Small intestine (tissue), 7 donors: ENCODE results near the gene KCNK13. TPM values are rescaled to one million over a fixed set of nuclear protein-coding genes. Genes with fewer than 3 reads are reported as not detected.

Experiments used
- DNase-seq, 2 donors: peaks; one replicate each; pipeline versions ENCODE4 v3.0.0 to v3.0.0-alpha.2; 2013
- FAIRE-seq: peaks from 2 replicates; lab custom pipeline; 2012; peaks lifted over from hg19 to GRCh38; lab: Jason Lieb, UNC
- H3K27ac ChIP-seq, 3 donors: one replicate each; pipeline ENCODE4 v1.5.1; 2013; ENCODE audit warnings: low read length in 2 of 3, mild to moderate bottlenecking in 2 of 3, control low read depth in 1 of 3, inconsistent platforms in 1 of 3, low read depth in 1 of 3, moderate library complexity in 1 of 3
- H3K27me3 ChIP-seq, 3 donors: one replicate each; pipeline ENCODE4 v1.6.1; 2013; ENCODE audit warnings: low read length in 3 of 3, inconsistent platforms in 1 of 3; ENCODE audit not compliant: control insufficient read depth in 3 of 3, insufficient read depth in 3 of 3
- H3K36me3 ChIP-seq, 3 donors: one replicate each; pipeline ENCODE4 v1.6.1; 2013; ENCODE audit warnings: low read length in 3 of 3, inconsistent platforms in 1 of 3, low read depth in 1 of 3, mild to moderate bottlenecking in 1 of 3, moderate library complexity in 1 of 3; ENCODE audit not compliant: control insufficient read depth in 3 of 3, insufficient read depth in 2 of 3
- H3K4me1 ChIP-seq, 3 donors: one replicate each; pipeline ENCODE4 v1.6.1; 2013; ENCODE audit warnings: low read length in 2 of 3, inconsistent platforms in 1 of 3, low read depth in 1 of 3, mild to moderate bottlenecking in 1 of 3, moderate library complexity in 1 of 3; ENCODE audit not compliant: control insufficient read depth in 3 of 3, insufficient read depth in 2 of 3
- H3K4me3 ChIP-seq, 3 donors: one replicate each; pipeline ENCODE4 v1.5.1; 2013; ENCODE audit warnings: low read length in 3 of 3, control low read depth in 1 of 3, inconsistent platforms in 1 of 3, low read depth in 1 of 3, mild to moderate bottlenecking in 1 of 3, moderate library complexity in 1 of 3
- H3K9me3 ChIP-seq, 2 donors: one replicate each; pipeline ENCODE4 v1.6.1; 2013; ENCODE audit warnings: low read depth in 1 of 2, low read length in 1 of 2; ENCODE audit not compliant: control insufficient read depth in 2 of 2, insufficient read depth in 1 of 2
- WGBS, 3 donors: extraction: QIAGEN DNeasy Blood & Tissue Kit; methylation state at CpG; one replicate each; pipeline ENCODE4 v1.1.7; 2013; 5-methylcytosine and 5-hydroxymethylcytosine counted together
- polyA plus RNA-seq, 4 donors: library from polyadenylated mRNA; stranded (reverse) in 3 of 4; unstranded in 1 of 4; fragments of 200-250 nt in 3 of 4; fragments of 120-200 nt in 1 of 4; gene quantifications; one replicate each; pipeline versions ENCODE4 v1.2.1 to v1.2.3, GENCODE V29; 2013
- donor health status: healthy with polysubstance abuse.
- donor health status: control.
- donor health status: control.
- donor health status: Bipolar disorder and iron deficiency.
- donor health status: healthy.

KCNK13 gene
- polyA plus RNA-seq, 4 donors: 0.15 to 0.66 (median 0.54) TPM; not detected in 1

DNA sequence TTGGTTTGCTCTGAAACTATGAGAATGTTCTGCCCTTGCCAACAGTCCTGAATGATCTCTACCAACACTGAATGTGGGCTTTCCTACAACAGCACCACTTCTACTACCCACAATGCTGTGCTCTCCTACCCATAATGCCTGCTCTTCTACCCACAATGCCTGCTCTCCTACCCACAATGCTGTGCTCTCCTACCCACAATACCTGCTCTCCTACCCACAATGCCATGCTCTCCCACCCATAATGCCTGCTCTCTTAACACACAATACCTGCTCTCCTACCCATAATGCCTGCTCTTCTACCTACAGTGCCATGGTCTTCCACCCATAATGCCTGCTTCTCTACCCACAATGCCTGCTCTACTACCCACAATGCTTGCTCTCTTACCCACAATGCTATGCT, 92.3 kb downstream of the KCNK13 start:
- no peaks in the 10 kb centered on the region for H3K36me3 ChIP-seq
- DNase-seq: no peak
- no peak for FAIRE-seq

DNA sequence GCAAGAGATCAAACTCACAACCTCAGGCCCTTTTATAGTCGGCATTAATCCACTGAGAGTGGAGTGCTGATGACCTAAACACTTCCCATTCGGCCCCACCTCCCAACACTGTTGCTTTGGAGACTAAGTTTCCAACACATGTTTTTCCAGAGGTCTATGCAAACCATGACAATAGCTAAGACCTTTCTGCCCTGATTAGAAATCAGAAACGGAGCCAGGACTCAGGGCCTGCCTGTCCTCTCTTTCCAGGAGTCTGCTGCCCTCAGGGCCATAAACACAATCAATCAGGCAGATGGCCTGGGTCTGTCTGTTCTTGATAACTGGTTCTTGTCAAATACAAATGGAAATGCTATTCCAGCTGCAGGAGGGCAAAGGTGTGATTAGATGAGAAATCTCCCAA, 97.4 kb downstream of the KCNK13 start:
- no peaks in the 10 kb centered on the region for H3K4me1 ChIP-seq
- H3K4me3 ChIP-seq: no peak overlapping the region
- H3K36me3 ChIP-seq: no peaks in the 10 kb centered on the region
- no peak overlapping the region for H3K27ac ChIP-seq
- DNase-seq (peak in 1 of 2 donors; percentile 21), FAIRE-seq (no peak)
- 37 to 50% (median 38%) methylated on average over 3 of the region's 3 CpGs for WGBS, 3 donors
- H3K9me3 ChIP-seq: no peaks in the 10 kb centered on the region
- no peaks in the 10 kb centered on the region for H3K27me3 ChIP-seq

More for the DNA sequence above, 92.3 kb downstream of the KCNK13 start:
- Histone ChIP-seq H3K27me3 (no peaks in the 10 kb centered on the region), H3K4me3 (no peak overlapping the region), H3K27ac (no peak overlapping the region), H3K9me3 (no peaks in the 10 kb centered on the region), H3K4me1 (no peaks in the 10 kb centered on the region)

DNA sequence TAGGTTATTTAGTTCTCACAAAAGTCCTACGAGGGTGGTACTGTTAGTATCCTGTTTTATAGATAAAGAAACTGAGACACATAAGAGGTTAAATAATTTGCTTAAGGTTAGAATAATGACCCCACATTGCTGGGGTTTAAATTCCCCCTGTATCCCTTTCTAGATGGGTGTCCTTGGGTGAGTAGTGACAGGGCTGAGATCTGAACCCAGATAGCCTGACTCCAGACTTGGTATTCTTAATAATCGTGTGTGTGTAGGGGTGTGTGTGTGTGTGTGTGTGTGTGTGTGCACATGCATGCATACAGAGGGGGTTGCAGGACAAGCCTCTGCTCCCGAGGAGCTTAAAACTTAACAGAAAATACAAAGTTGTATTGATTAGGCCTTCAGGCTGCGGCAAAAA, 97.9 kb downstream of the KCNK13 start:
- Histone ChIP-seq H3K27me3 (no peaks in the 10 kb centered on the region), H3K9me3 (no peaks in the 10 kb centered on the region), H3K27ac (no peak overlapping the region), H3K36me3 (no peaks in the 10 kb centered on the region), H3K4me3 (no peak overlapping the region), H3K4me1 (no peaks in the 10 kb centered on the region)
- 45 to 47% (median 45%) methylated on average over 4 of the region's 4 CpGs for WGBS, 3 donors
- DNase-seq (no peak), FAIRE-seq (no peak)

DNA sequence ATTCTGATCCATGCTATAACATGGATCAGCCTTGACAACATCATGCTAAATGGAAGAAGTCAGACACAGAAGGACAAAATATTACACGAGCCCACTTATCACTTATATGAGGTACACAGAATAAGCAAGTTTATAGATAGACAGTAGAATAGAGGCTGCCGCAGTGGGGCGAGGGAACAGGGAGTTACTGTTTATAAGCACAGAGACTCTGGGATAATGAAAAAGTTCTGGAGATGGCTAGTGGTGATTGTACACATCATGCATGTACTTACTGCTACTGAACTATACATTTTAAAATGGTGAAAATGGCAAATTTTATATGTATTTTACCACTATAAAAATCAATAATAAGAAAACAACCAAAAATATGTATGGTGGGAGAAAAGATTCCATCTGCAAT, 99.3 kb downstream of the KCNK13 start:
- FAIRE-seq (no peak), DNase-seq (no peak)
- 79 to 89% (median 89%) methylated on average over 3 of the region's 3 CpGs for WGBS, 3 donors

DNA sequence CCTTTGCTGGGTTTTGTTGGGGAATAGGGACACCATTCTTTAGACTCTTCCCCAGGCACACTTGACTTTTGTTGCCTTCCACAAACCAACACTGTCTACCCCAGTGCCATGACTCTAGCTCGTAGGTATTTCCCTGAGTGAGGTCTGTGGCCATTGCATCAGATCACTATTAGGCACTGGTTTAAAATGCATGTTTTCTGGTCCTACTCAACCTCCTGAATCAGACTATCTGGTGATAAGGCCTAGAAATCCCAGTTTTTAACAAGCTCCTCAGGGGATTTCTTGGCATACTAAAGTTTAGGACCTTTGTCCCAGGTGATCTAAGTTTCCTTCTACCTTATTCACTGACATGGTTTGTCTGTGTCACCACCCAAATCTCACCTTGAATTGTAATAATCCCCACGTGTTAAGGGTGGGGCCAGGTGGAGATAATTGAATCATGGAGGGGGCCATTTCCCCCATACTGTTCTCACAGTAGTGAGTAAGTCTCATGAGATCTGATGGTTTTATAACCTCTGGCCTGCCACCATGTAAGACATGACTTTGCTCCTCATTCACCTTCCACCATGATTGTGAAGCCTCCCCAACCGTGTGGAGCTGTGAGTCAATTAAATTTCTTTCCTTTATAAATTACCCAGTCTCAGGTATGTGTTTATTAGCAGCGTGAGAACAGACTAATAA, 106.8 kb downstream of the KCNK13 start:
- 34 to 53% (median 48%) methylated on average over 4 of the region's 4 CpGs for WGBS, 3 donors
- no peak for DNase-seq
- Histone ChIP-seq H3K36me3 (no peaks in the 10 kb centered on the region), H3K4me1 (no peaks in the 10 kb centered on the region), H3K4me3 (no peak overlapping the region), H3K27me3 (no peaks in the 10 kb centered on the region), H3K27ac (no peak overlapping the region), H3K9me3 (peaks cover 0 to 3% of the 10 kb centered on the region in 2 donors)
- FAIRE-seq: no peak

More for the DNA sequence above, 99.3 kb downstream of the KCNK13 start:
- H3K36me3 ChIP-seq: no peaks in the 10 kb centered on the region
- H3K27me3 ChIP-seq: no peaks in the 10 kb centered on the region
- no peaks in the 10 kb centered on the region for H3K4me1 ChIP-seq
- no peaks in the 10 kb centered on the region for H3K9me3 ChIP-seq
- H3K4me3 ChIP-seq: no peak overlapping the region
- no peak overlapping the region for H3K27ac ChIP-seq

DNA sequence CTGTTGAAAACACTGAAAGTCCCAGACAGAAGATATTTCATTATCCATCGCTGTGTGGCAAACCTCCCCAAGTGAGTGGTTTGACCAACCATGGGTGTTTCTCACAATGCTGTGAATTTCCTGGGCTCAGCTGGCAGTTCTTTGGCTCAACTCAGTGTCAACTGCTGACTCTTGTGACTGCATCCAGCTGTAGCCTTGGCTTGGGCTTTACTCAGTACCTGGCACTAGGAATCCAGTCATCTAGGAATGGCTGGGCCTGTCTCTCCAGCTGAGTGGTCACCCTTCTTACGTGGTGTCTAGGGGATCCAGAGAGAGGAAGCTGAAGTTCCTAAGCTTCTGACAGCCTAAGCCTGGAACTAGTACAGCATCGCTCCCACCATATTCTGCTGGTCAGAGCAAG, 113.8 kb downstream of the KCNK13 start:
- Histone ChIP-seq H3K27me3 (no peaks in the 10 kb centered on the region), H3K27ac (no peak overlapping the region), H3K4me1 (no peaks in the 10 kb centered on the region), H3K36me3 (no peaks in the 10 kb centered on the region), H3K4me3 (no peak overlapping the region), H3K9me3 (no peaks in the 10 kb centered on the region)
- DNase-seq (no peak), FAIRE-seq (no peak)
- 89 to 93% (median 92%) methylated on average over 3 of the region's 3 CpGs for WGBS, 3 donors

DNA sequence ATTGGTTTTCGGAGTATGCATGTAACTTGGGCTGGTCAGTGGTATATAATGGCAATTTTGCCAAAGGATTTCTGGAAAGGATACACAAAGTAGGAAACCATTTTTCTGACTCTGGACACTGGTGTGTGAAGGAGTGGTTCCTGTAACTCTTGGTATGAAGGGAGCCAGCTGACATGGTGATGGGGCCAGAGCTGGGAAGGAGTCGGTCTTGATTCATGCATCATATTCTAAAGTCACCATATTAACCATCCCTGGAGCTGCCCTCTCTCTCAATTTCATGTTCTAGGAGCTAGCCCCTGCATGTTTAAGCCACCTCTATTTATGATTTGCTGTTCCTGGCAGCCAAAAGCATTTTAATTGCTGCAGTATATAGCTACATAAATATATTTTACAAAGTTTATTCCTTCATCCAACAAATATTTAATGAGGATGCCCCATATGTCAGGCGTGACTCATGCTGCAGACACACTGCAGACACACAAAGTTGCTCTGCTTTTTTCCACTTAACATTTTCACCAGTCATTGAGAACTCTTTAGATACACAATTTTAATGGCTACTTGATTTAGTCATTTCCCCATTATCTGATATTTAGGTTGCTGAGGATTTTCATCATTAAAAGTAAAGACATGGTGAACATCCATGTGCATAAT, 115.9 kb downstream of the KCNK13 start:
- DNase-seq (no peak), FAIRE-seq (no peak)
- 68 to 91% (median 82%) methylated on average over 3 of the region's 3 CpGs for WGBS, 3 donors
- no peak overlapping the region for H3K4me3 ChIP-seq
- H3K4me1 ChIP-seq: no peaks in the 10 kb centered on the region
- H3K9me3 ChIP-seq: no peaks in the 10 kb centered on the region
- no peaks in the 10 kb centered on the region for H3K36me3 ChIP-seq
- no peak overlapping the region for H3K27ac ChIP-seq
- no peaks in the 10 kb centered on the region for H3K27me3 ChIP-seq

DNA sequence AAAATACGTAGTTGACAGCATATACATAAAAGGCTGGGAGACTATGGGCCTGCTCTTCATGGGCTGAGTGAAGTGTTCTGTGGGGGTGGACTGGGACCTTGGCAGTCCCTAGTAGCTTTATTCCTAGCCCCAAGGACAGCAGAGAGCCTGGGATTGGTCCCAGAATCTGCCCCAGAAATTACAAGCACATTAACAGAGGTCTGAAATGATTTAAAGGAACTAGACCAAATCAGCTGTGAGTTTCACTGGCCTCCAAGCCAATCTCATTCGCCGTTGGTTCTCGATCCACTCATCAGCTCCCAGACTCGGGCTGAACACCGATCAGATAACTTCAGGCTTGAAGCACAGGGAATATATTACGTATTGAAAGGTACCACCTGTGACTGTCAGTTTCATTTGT, 117.6 kb downstream of the KCNK13 start:
- H3K27me3 ChIP-seq: no peaks in the 10 kb centered on the region
- DNase-seq (no peak), FAIRE-seq (no peak)
- no peak overlapping the region for H3K27ac ChIP-seq
- 74 to 77% (median 76%) methylated on average over 7 of the region's 7 CpGs for WGBS, 3 donors
- no peaks in the 10 kb centered on the region for H3K4me1 ChIP-seq
- no peaks in the 10 kb centered on the region for H3K36me3 ChIP-seq
- H3K4me3 ChIP-seq: no peak overlapping the region
- no peaks in the 10 kb centered on the region for H3K9me3 ChIP-seq
